GM18951 (cell line): Measurements from ENCODE around the gene IRF5.

Experiments
- POLR2A ChIP-seq: IDR thresholded peaks from 4 replicates; pipeline ENCODE4 v1.6.1; 2011; ENCODE audit warnings: mild to moderate bottlenecking; ENCODE audit not compliant: insufficient read length, insufficient read depth; ENCODE audit errors: extremely low read depth
- in situ Hi-C: fragments of 300-500 bp; cut with MboI; formaldehyde crosslinking; loops from one replicate; pipeline ENCODE4 v1.12.0; 2022; ENCODE audit warnings: low sequenced_read_pairs, mixed read lengths, inconsistent platforms; ENCODE audit not compliant: unreplicated experiment

Gene IRF5

GRCh38 chr7:128899392-128899791, 38.3 kb upstream of the IRF5 start:
- in situ Hi-C loops = no loop called here
- TF ChIP-seq POLR2A = no peak

GRCh38 chr7:128900237-128900636, 37.5 kb upstream of the IRF5 start:
- in situ Hi-C loops = loop anchor here (10.0 kb wide), 1 partner anchor 195 kb away; no protein-coding TSS in a partner anchor

GRCh38 chr7:128902761-128903585, 34.8 kb upstream of the IRF5 start:
- in situ Hi-C loops = loop anchor here (10.0 kb wide), 1 partner anchor 192 kb away; no protein-coding TSS in a partner anchor
- no peak for TF ChIP-seq POLR2A

More at GRCh38 chr7:128900237-128900636, 37.5 kb upstream of the IRF5 start:
- no peak for TF ChIP-seq POLR2A

- no peak for TF ChIP-seq POLR2A
- in situ Hi-C loops = loop anchor here (10.0 kb wide), 1 partner anchor 191 kb away; no protein-coding TSS in a partner anchor
These were observed 33.9 kb upstream of the IRF5 start for GRCh38 chr7:128903621-128904361.

GRCh38 chr7:128904381-128905197, 33.1 kb upstream of the IRF5 start:
- in situ Hi-C loops = loop anchor here (10.0 kb wide), 1 partner anchor 190 kb away; no protein-coding TSS in a partner anchor
- TF ChIP-seq POLR2A = no peak

GRCh38 chr7:128906001-128906765, 31.5 kb upstream of the IRF5 start:
- TF ChIP-seq POLR2A = no peak
- in situ Hi-C loops = loop anchor here (10.0 kb wide), 1 partner anchor 189 kb away; no protein-coding TSS in a partner anchor

GRCh38 chr7:128906766-128907559, 30.8 kb upstream of the IRF5 start:
- in situ Hi-C loops = loop anchor here (10.0 kb wide), 1 partner anchor 188 kb away; no protein-coding TSS in a partner anchor

GRCh38 chr7:128908750-128909624, 28.7 kb upstream of the IRF5 start:
- in situ Hi-C loops = loop anchor here (10.0 kb wide), 1 partner anchor 186 kb away; no protein-coding TSS in a partner anchor
- no peak for TF ChIP-seq POLR2A

More at GRCh38 chr7:128906766-128907559, 30.8 kb upstream of the IRF5 start:
- TF ChIP-seq POLR2A = no peak

GRCh38 chr7:128909625-128910568, 27.8 kb upstream of the IRF5 start:
- no peak for TF ChIP-seq POLR2A
- in situ Hi-C loops = loop anchor here (10.0 kb wide), 1 partner anchor 185 kb away; no protein-coding TSS in a partner anchor
